Activated B cell treated with CpG ODN at 0.5 μM for 24 hours (primary cell): Measurements from ENCODE around the gene KIAA1217. TPM values are rescaled to one million over a fixed set of nuclear protein-coding genes. Genes with fewer than 3 reads are reported as not detected.

Source experiments
- ATAC-seq: fragments of 200-7000 bp; cut with Tn5 transposase; one replicate; pipeline ENCODE4 v1.10.0; 2021; ENCODE audit warnings: low read depth, mild to moderate bottlenecking, moderate library complexity
- CTCF ChIA-PET: fragments of 350-600 bp; sonication (Branson Sonifier 250); formaldehyde crosslinking; loops from one replicate; lab custom pipeline; 2021; ENCODE audit warnings: antibody characterized with exemption; lab: Charles Lee
- POLR2A ChIA-PET: fragments of 350-600 bp; sonication (Branson Sonifier 250); formaldehyde crosslinking; loops from one replicate; lab custom pipeline; 2021; ENCODE audit warnings: antibody characterized with exemption; lab: Charles Lee
- DNase-seq: peaks from one replicate; pipeline ENCODE4 v3.0.0; 2022
- H3K27ac Mint-ChIP-seq: one replicate; pipeline ENCODE4 v1.8.0; 2020; ENCODE audit warnings: mixed read lengths
- H3K27me3 Mint-ChIP-seq: one replicate; pipeline ENCODE4 v1.8.0; 2021; ENCODE audit warnings: mixed read lengths
- H3K36me3 Mint-ChIP-seq: one replicate; pipeline ENCODE4 v1.8.0; 2021; ENCODE audit warnings: low read depth, mixed read lengths
- H3K4me1 Mint-ChIP-seq: one replicate; pipeline ENCODE4 v1.8.0; 2021; ENCODE audit warnings: mixed read lengths
- H3K4me3 Mint-ChIP-seq: one replicate; pipeline ENCODE4 v1.8.0; 2020; ENCODE audit warnings: mild to moderate bottlenecking, mixed read lengths
- H3K9me3 Mint-ChIP-seq: one replicate; pipeline ENCODE4 v1.8.0; 2020; ENCODE audit warnings: mixed read lengths
- CTCF ChIP-seq: fragments of 200-600 bp; IDR thresholded peaks from one replicate; pipeline ENCODE4 v1.8.0; 2022; ENCODE audit warnings: antibody characterized with exemption, mild to moderate bottlenecking
- intact Hi-C: fragments of 100-400 bp; cut with micrococcal nuclease; formaldehyde crosslinking; loops from one replicate; pipeline ENCODE4 v1.15.1; 2024
- total RNA-seq: library from RNA; stranded (reverse); gene quantifications from 2 replicates; pipeline ENCODE4 v1.2.3, GENCODE V29; 2022

The KIAA1217 gene
- total RNA-seq, 1 donor from 2014 or later, result 0.71 TPM

- Mint-ChIP-seq H3K27ac (no peak overlapping the region), H3K36me3 (no peaks in the 10 kb centered on the region), H3K27me3 (no peaks in the 10 kb centered on the region), H3K4me3 (no peak overlapping the region), H3K9me3 (no peaks in the 10 kb centered on the region), H3K4me1 (no peaks in the 10 kb centered on the region)
- TF ChIP-seq CTCF, result no peak
- intact Hi-C loops, result no loop called here
- ATAC-seq (no peak), DNase-seq (no peak)
- CTCF ChIA-PET, result no interaction called here
- POLR2A ChIA-PET, result no interaction called here
These were observed 38.7 kb upstream of the KIAA1217 start for GRCh38 chr10:24170199-24170598.

GRCh38 chr10:24172909-24173308 lies 36.0 kb upstream of the KIAA1217 start:
- TF ChIP-seq CTCF, result no peak
- Mint-ChIP-seq H3K36me3 (no peaks in the 10 kb centered on the region), H3K27me3 (no peaks in the 10 kb centered on the region), H3K9me3 (no peaks in the 10 kb centered on the region), H3K4me3 (no peak overlapping the region), H3K27ac (no peak overlapping the region), H3K4me1 (no peaks in the 10 kb centered on the region)
- intact Hi-C loops, result no loop called here
- ATAC-seq, result no peak
- ChIA-PET POLR2A (no interaction called here), CTCF (no interaction called here)
- DNase-seq, result no peak

GRCh38 chr10:24174014-24174413 lies 34.9 kb upstream of the KIAA1217 start:
- Mint-ChIP-seq H3K27me3 (no peaks in the 10 kb centered on the region), H3K36me3 (no peaks in the 10 kb centered on the region), H3K9me3 (peaks cover 2% of the 10 kb centered on the region), H3K4me1 (no peaks in the 10 kb centered on the region), H3K4me3 (no peak overlapping the region), H3K27ac (no peak overlapping the region)
- ATAC-seq (no peak), DNase-seq (no peak)
- CTCF ChIA-PET, result no interaction called here
- no peak for TF ChIP-seq CTCF
- intact Hi-C loops, result no loop called here
- POLR2A ChIA-PET, result no interaction called here

- peaks cover 6% of the 10 kb centered on the region for H3K9me3 Mint-ChIP-seq
- POLR2A ChIA-PET, result no interaction called here
- CTCF ChIA-PET, result no interaction called here
These were observed 32.3 kb upstream of the KIAA1217 start for GRCh38 chr10:24176658-24177057.

GRCh38 chr10:24177636-24178035 lies 31.3 kb upstream of the KIAA1217 start:
- ChIA-PET POLR2A (no interaction called here), CTCF (no interaction called here)
- DNase-seq (no peak), ATAC-seq (no peak)
- Mint-ChIP-seq H3K36me3 (no peaks in the 10 kb centered on the region), H3K4me3 (no peak overlapping the region), H3K9me3 (peaks cover 6% of the 10 kb centered on the region), H3K27ac (no peak overlapping the region), H3K4me1 (no peaks in the 10 kb centered on the region), H3K27me3 (no peaks in the 10 kb centered on the region)
- no peak for TF ChIP-seq CTCF
- intact Hi-C loops, result no loop called here

More at GRCh38 chr10:24176658-24177057, 32.3 kb upstream of the KIAA1217 start:
- no peak for TF ChIP-seq CTCF
- H3K27me3 Mint-ChIP-seq, result no peaks in the 10 kb centered on the region
- ATAC-seq (no peak), DNase-seq (no peak)
- no peaks in the 10 kb centered on the region for H3K36me3 Mint-ChIP-seq
- no peak overlapping the region for H3K4me3 Mint-ChIP-seq
- intact Hi-C loops, result no loop called here
- no peaks in the 10 kb centered on the region for H3K4me1 Mint-ChIP-seq
- H3K27ac Mint-ChIP-seq, result no peak overlapping the region
